HG02884 (cell line): ENCODE data around the gene CPLX3.

ENCODE experiments used
- ATAC-seq: cut with Tn5 transposase; IDR thresholded peaks from one replicate; pipeline ENCODE4 v1.9.1; 2021; ENCODE audit warnings: mild to moderate bottlenecking, moderate library complexity; ENCODE audit not compliant: unreplicated experiment

Gene CPLX3

DNA sequence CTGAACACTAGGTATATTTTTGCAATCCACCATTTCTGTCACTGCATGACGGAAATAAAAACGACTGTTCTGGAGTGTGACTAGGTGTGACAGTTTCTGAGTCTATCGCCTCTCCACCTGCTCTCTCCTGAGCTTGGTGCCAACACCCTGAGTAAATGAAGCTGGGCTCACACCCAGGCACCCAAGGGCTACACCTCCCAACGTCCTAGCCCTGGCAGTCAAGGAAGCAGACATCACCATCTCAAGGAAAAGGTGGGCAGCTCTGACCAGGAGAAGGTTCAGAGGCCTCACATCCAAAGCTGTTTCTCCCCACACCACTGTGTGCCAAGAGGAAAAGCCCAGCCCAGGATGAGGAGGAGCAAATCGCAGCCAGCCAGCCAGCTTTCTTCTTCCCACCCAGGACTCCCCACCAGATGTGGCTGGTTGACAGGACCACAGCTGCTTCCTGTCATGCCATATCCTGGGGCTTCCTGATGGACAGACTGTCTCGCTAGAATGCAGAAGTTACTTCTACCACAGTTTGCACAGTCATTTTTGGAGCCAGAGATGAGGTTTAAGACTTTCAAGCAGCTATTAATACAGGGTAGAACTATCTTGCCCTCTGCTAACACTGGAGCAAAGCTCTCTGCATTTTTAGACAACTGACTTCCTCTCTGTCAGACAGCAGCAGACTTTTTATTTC, 43.4 kb downstream of the CPLX3 start:
- ATAC-seq: peak; percentile 53

DNA sequence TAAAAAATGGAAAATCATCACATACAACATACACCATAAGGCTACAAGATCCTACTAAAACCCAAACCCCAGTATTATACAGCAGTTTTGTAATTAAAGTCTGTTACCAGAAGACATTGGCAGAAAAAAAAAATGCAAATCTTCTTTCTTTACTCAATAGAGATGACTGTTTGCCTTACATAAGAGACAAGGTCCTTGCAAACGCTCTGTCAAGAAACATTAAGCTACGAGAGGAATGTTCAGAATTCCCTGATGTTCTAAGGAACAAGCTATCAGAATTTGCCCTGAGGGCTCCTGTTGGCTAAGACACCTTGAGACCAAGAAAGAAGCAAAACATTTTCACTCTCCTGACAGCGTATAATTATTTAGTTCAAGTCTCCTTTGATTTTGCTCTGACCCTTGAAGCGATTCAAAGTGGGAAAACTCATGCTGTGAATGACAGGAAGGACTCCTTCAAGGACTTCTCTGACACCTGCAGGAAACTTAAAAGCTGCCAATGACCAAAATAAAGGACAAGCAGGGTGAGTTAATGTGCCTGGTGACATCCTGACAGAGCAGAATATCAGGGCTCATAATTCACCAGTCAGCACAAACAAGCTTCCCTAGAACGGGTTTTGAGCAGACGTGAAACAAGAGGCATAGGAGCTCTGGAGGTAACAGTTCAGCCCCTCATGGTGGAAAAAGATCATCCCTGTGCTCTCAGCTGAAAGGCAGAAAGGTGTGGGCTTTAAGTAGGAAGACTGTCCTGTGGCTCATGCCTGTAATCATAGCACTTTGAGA, 44.2 kb downstream of the CPLX3 start:
- no peak for ATAC-seq

DNA sequence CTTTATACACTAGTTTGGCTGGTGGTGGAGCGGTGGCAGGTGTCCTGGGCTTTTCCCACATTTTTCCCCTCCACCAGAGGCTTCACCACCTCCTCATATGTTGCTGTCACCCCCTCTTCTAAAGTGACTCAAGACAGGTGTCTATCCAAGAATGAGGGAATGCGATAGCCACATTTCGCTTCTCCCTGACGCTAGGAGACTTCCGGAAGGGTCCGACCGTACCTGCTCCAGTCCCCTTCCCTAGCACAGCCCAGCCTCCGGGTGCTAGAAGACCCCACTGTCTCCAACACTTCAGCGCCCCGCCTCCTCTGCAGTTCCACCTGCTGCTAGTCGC, 46.2 kb downstream of the CPLX3 start:
- ATAC-seq: no peak

GRCh38 chr15:74873036-74873755, 46.8 kb downstream of the CPLX3 start, which contains the start of gene SCAMP2:
SCAMP2 (minus strand) TSS chr15:74873365; CDS start chr15:74873255, 110 bp downstream.
- peak; percentile 65 for ATAC-seq

DNA sequence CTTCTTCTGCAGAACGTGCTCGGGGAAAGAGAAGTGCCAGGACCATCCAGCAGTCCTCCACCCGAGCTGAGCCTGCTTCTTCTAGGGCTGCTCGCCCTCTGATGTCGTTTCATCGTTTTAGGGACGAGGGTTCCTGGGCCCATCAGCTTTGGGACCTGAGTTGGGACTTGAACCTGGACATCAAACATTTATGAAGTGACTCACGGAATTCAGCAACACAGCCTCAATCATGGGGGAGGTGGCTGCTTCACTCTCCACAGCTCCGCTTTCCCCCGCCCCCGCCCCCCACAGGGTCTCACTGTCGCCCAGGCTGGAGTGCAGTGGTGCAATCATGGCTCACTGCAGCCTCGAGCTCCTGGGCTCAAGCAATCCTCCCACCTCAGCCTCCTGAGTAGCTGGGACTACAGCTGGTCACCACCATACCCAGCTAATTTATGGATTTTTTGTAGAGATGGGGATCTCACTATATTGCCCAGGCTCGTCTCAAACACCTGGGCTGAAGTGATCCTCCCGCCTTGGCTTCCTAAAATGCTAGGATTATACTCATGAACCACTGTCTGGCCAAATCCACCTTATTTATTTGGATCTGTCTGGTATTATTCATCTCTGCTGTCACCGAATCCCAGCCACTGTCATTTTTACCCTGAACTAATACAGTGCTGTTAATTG, 47.5 kb downstream of the CPLX3 start:
- ATAC-seq: no peak

DNA sequence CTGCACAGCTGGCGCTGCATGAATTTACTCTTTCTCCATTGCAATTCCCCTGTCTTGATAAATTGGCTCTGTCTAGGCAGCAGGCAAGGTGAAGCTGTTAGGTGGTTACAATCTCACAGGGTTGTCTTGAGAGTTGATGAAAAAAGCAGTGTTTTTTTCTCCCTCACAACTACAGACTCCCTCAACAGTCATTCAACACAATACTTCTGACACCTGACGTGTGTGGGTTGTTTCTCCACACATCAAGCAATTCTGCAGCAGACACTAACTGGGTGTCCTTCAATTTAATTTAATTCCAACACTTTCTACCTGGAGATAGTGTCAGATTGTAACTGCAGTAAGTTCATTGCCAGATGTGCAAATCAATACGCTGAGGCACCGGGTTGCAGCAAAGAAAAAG, 51.8 kb downstream of the CPLX3 start:
- no peak for ATAC-seq
